ENCODE measurements around the gene B3GALT6.

DNA sequence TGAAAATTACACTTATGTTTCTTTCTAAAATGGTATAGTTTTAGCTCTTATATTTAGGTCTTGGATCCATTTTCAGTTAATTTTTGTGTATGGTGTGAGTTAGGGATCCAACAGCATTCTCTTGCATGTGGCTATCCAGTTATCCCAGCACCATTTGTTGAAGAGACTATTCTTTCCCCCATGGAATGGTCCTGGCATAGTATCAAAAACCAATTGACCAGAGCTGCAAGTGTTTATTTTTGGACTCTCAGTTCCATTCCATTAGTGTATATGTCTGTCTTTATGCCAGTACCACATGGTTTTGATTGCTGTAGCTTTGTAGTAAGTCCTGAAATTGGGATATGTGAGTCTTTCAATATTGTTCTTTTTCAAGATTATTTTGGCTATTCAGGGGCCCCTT lies 44.1 kb upstream of the B3GALT6 start:
- TF ChIP-seq EZH2phosphoT487 (IDR thresholded peaks at IDR 0.05; ENCODE audit: insufficient read depth, low read depth): no peak
- TF ChIP-seq EZH2 (IDR thresholded peaks at IDR 0.05; ENCODE audit: insufficient read depth, poor library complexity, severe bottlenecking): no peak
